Fibroblast of the aortic adventitia (primary cell): Measurements from ENCODE around the gene AP5M1. TPM values are rescaled to one million over a fixed set of nuclear protein-coding genes. Genes with fewer than 3 reads are reported as not detected.
"Not testable (repeated sequence)": the region's sequence is repeated elsewhere in the genome, so short reads cannot be mapped to it uniquely, and the experiment has no call there.

Experiments
- DNase-seq: peaks from one replicate; pipeline ENCODE4 v3.0.0-alpha.2; 2010; ENCODE audit warnings: low read depth
- H3K4me3 ChIP-seq: 2 replicates; pipeline ENCODE4 v1.5.1; 2011; ENCODE audit warnings: low read depth, mild to moderate bottlenecking, control low read depth, low read length, moderate library complexity
- CTCF ChIP-seq: IDR thresholded peaks from 2 replicates; pipeline ENCODE4 v1.5.1; 2011; ENCODE audit warnings: mild to moderate bottlenecking, low read length, control low read depth, inconsistent platforms; ENCODE audit not compliant: insufficient read depth
- total RNA-seq: library from RNA; depleted of rRNA; stranded (reverse); fragments of >200 nt; gene quantifications from 2 replicates; pipeline ENCODE4 v1.2.3, GENCODE V29; 2012; ENCODE audit warnings: low replicate concordance

Gene AP5M1, protein sequence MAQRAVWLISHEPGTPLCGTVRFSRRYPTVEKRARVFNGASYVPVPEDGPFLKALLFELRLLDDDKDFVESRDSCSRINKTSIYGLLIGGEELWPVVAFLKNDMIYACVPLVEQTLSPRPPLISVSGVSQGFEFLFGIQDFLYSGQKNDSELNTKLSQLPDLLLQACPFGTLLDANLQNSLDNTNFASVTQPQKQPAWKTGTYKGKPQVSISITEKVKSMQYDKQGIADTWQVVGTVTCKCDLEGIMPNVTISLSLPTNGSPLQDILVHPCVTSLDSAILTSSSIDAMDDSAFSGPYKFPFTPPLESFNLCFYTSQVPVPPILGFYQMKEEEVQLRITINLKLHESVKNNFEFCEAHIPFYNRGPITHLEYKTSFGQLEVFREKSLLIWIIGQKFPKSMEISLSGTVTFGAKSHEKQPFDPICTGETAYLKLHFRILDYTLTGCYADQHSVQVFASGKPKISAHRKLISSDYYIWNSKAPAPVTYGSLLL
- total RNA-seq = 36.6 and 50.9 TPM in 2 replicates

DNA sequence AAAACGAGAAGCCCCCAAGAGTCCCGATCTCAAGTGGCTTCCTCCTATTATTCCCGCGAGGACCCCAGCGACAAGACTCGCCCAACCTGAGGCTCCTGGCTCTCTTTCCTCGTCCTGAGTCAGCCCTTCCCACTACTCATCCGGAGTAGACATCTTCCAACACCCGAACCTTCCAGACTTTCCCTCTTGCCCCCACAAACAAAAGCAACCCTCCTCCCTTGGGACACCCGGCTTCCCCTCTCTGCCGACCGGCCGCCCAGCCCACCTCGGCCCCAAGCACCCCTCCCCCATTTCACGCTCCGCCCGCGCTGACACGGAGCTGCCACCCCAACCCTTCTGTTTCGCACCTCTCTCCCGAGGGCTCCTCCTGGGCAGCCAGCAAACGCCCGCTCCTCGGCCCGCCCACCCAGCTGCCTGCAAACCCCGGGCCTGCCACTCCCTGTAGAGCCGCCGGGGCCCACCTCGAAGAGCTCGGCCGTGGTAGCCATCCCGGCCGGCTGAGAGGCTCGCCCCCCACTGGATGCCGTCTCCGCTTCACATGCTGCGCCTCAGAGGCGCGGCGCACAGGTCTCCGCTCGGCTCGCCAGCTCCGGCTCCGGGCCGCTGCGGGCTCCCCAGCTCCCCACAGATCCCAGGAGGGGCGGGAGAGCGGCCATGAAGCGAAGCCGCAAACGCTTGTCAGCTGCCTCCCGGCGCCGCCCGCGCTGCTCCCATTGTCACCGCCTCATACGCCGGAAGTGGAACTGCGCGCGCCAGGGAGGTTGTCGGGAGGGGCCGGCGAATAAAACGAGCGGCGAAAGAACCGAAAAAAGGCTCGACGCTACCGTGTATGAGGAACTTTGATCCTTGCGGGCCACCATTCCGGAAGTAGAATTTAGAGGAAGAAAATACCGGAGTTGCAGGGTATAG is at the start of gene AP5M1, which contains the start of gene EXOC5:
Gene AP5M1 (plus strand): TSS at position 811 of the 909 bp plus-strand sequence. CDS start 344 bp downstream, outside the sequence.
Gene EXOC5 (minus strand): TSS at position 745 of the 909 bp plus-strand sequence. CDS start 257 bp downstream, at position 488.
- peak within 1 kb of the TSS; percentile 94 for H3K4me3 ChIP-seq
- TF ChIP-seq CTCF = peak; percentile 13
- DNase-seq = peak; percentile 90

- no peak for TF ChIP-seq CTCF
- no peak for DNase-seq
- H3K4me3 ChIP-seq = no peak overlapping the region
Measured at GRCh38 chr14:57221931-57222330, 46.8 kb upstream of the AP5M1 start.

DNA sequence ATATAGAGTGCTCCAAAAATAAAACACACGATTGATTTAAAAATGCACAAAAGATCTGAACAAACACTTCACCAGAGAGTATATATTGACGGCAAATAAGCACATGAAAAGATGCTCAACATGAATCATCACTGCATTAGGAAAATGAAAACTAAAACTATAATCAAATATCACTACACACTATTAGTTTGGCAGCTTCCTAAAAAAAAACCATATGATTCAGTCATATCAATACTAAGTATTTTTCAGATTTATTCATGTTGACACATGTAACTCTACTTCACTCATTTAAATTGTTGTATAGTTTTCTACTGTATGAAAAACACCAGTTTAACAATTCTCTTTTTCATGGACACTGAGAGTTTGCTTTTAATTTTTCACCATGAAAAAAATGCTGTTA is 41.7 kb upstream of the AP5M1 start:
- no peak for DNase-seq
- TF ChIP-seq CTCF = no peak

GRCh38 chr14:57228320-57228719 is 40.5 kb upstream of the AP5M1 start:
- DNase-seq, H3K4me3 ChIP-seq: not testable (repeated sequence)

More for the DNA sequence above, 41.7 kb upstream of the AP5M1 start:
- no peak overlapping the region for H3K4me3 ChIP-seq

GRCh38 chr14:57232006-57232405 is 36.8 kb upstream of the AP5M1 start:
- TF ChIP-seq CTCF = no peak
- DNase-seq = no peak
- H3K4me3 ChIP-seq = no peak overlapping the region

- not testable (repeated sequence) for H3K4me3 ChIP-seq
Measured at GRCh38 chr14:57240115-57240514, 28.7 kb upstream of the AP5M1 start.

GRCh38 chr14:57243320-57243719 is 25.5 kb upstream of the AP5M1 start:
- H3K4me3 ChIP-seq = no peak overlapping the region
- no peak for TF ChIP-seq CTCF
- DNase-seq = no peak

More at GRCh38 chr14:57240115-57240514, 28.7 kb upstream of the AP5M1 start:
- DNase-seq = not testable (repeated sequence)
